ENCODE measurements around the gene MIDN.

MIDN gene

GRCh38 chr19:1250437-1251260, 2.3 kb downstream of the MIDN start:
- ChIA-PET CTCF (interaction anchor here (0.7 to 1.3 kb wide), 2 partner anchors 13 to 16 kb away, joined by 3 to 13 read pairs; no protein-coding TSS in a partner anchor), POLR2A (interaction anchor here (0.7 to 7.6 kb wide), 4 partner anchors 14 to 19 kb away, joined by 3 to 188 read pairs (median 48); partner anchors contain the start of gene CIRBP)
- TF ChIP-seq, protein P1, sequence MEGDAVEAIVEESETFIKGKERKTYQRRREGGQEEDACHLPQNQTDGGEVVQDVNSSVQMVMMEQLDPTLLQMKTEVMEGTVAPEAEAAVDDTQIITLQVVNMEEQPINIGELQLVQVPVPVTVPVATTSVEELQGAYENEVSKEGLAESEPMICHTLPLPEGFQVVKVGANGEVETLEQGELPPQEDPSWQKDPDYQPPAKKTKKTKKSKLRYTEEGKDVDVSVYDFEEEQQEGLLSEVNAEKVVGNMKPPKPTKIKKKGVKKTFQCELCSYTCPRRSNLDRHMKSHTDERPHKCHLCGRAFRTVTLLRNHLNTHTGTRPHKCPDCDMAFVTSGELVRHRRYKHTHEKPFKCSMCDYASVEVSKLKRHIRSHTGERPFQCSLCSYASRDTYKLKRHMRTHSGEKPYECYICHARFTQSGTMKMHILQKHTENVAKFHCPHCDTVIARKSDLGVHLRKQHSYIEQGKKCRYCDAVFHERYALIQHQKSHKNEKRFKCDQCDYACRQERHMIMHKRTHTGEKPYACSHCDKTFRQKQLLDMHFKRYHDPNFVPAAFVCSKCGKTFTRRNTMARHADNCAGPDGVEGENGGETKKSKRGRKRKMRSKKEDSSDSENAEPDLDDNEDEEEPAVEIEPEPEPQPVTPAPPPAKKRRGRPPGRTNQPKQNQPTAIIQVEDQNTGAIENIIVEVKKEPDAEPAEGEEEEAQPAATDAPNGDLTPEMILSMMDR (IDR thresholded peaks at IDR 0.05; ENCODE audit: insufficient read depth, low read length, missing control alignments): no peak
- no peak for DNase-seq (ENCODE audit: low read depth, low spot score)
- peak overlapping the region; percentile 82 for H3K4me3 ChIP-seq (ENCODE audit: low read depth, low read length)

DNA sequence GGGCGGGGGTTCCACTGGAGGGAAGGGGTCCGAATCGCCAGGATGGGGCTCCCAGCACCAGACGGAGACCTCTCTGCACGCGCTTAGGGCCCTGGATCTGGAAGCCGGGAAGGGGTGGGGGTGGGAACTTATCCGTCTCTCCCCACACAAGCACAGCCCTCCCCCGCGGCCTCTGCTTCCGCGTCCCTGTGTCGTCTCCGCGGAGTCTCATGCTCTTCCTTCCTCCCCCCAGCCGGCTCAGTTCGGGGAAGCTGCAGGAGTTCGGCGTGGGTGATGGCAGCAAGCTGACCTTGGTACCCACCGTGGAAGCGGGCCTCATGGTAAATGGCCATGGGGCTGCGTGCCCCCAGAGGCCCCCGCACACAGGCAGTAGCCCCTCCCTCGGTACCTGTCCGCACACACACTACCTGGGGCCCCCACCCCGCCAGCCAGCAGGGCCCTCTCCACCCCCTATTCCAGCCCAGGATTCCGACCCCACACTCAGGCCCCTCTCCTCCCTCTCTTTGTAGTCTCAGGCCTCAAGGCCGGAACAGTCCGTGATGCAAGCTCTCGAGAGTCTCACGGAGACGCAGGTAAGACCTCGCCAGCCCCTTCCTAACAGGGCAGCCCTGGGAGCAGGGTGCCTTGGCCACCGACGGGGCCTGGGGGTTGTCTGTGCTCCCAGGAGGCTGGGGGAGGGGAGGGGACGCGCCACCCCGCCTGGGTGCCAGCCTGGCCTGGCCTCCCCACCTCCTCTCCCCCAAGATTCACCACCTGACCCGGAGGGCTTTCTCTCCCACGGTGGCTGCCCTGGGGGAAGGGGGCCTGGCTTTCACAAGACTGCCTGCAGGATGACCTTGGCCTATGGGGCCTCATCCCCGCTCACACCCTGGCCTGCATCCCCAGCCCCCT, 3.2 kb downstream of the MIDN start:
- DNase-seq (ENCODE audit: low read depth, low spot score): no peak
- peak overlapping the region; percentile 82 for H3K4me3 ChIP-seq (ENCODE audit: low read depth, low read length)
- TF ChIP-seq, protein P1 (IDR thresholded peaks at IDR 0.05; ENCODE audit: insufficient read depth, low read length, missing control alignments): no peak
- ChIA-PET CTCF (interaction anchor here (1.0 to 1.3 kb wide), 2 partner anchors 10 to 15 kb away, joined by 5 to 13 read pairs; no protein-coding TSS in a partner anchor), POLR2A (interaction anchor here (0.6 to 7.6 kb wide), 3 partner anchors 13 to 35 kb away, joined by 3 to 188 read pairs (median 89); partner anchors contain the start of gene CIRBP)

DNA sequence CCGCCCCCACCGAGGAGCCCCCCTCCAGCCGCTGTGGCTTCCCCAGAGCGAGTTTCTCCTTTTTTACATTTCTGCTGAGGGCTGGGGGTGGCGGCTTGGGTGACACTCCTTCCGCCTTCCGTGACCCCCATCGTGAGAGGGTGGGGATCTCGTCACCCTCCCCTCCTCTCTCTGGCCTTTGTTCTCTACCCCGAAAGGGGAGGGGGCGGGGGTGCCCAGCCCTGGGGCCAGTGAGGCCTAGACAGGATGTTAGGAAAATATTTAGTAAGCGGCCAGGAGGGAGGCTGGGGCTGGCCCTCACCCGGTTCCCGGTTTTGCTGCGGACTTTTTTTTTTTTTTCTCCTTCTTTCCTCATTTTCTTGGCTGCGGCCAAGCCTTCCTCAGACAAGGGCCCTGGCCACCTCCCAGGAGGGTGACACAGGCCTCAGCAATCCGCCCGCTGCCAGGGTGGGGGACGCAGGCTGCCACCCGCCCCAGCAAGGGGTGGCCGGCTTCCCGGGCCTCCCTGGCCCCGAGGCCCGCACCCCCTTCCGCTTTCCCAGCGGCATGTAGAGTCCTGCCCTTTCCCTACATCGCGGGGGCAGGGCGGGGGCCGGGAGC, 3.9 kb downstream of the MIDN start:
- peak overlapping the region; percentile 82 for H3K4me3 ChIP-seq (ENCODE audit: low read depth, low read length)
- no peak for DNase-seq (ENCODE audit: low read depth, low spot score)
- POLR2A ChIA-PET: interaction anchor here (0.6 to 7.6 kb wide), 9 partner anchors 8 to 342 kb away, joined by 3 to 188 read pairs (median 6); partner anchors contain the start of genes ATP5F1D, CIRBP and FAM174C
- TF ChIP-seq, protein P1 (IDR thresholded peaks at IDR 0.05; ENCODE audit: insufficient read depth, low read length, missing control alignments): no peak
- CTCF ChIA-PET: interaction anchor here (1.0 to 6.4 kb wide), 6 partner anchors 8 to 187 kb away, joined by 3 to 69 read pairs (median 9); partner anchors contain the start of gene CIRBP

- peak overlapping the region; percentile 82 for H3K4me3 ChIP-seq (ENCODE audit: low read depth, low read length)
- ChIA-PET CTCF (interaction anchor here (1.0 to 6.4 kb wide), 5 partner anchors 9 to 188 kb away, joined by 3 to 69 read pairs (median 5); partner anchors contain the start of gene CIRBP), POLR2A (interaction anchor here (0.6 to 7.6 kb wide), 11 partner anchors 9 to 342 kb away, joined by 3 to 188 read pairs (median 6); partner anchors contain the start of genes ABCA7, ATP5F1D, CIRBP and FAM174C)
- DNase-seq (ENCODE audit: low read depth, low spot score): peak; percentile 91
- TF ChIP-seq, protein P1 (IDR thresholded peaks at IDR 0.05; ENCODE audit: insufficient read depth, low read length, missing control alignments): peak; percentile 43
Observed at GRCh38 chr19:1252821-1253513, 4.6 kb downstream of the MIDN start.

GRCh38 chr19:1253514-1254080, 5.2 kb downstream of the MIDN start:
- ChIA-PET CTCF (interaction anchor here (1.0 to 6.4 kb wide), 5 partner anchors 9 to 189 kb away, joined by 3 to 69 read pairs (median 5); partner anchors contain the start of gene CIRBP), POLR2A (interaction anchor here (0.6 to 7.6 kb wide), 10 partner anchors 9 to 214 kb away, joined by 3 to 188 read pairs (median 6); partner anchors contain the start of genes ABCA7, ATP5F1D, CIRBP and FAM174C)
- peak overlapping the region; percentile 82 for H3K4me3 ChIP-seq (ENCODE audit: low read depth, low read length)
- TF ChIP-seq, protein P1 (IDR thresholded peaks at IDR 0.05; ENCODE audit: insufficient read depth, low read length, missing control alignments): no peak
- no peak for DNase-seq (ENCODE audit: low read depth, low spot score)
